Fibroblast of pulmonary artery (primary cell): ENCODE measurements around the gene RPL19.
"Not testable (repeated sequence)": the region's sequence is repeated elsewhere in the genome, so short reads cannot be mapped to it uniquely, and the experiment has no call there.

Experiments
- DNase-seq: peaks from one replicate; pipeline ENCODE4 v3.0.0-alpha.2; 2010; ENCODE audit warnings: low read depth
- H3K4me3 ChIP-seq: replicated peaks from 2 replicates; pipeline ENCODE4 v1.5.1; 2011; ENCODE audit warnings: low read depth, mild to moderate bottlenecking, control low read depth, low read length, moderate library complexity
- TF ChIP-seq, protein P1 (sequence below): IDR thresholded peaks from 2 replicates; pipeline ENCODE4 v1.5.1; 2011; ENCODE audit warnings: mild to moderate bottlenecking, control low read depth, low read length, inconsistent platforms; ENCODE audit errors: missing control alignments

The RPL19 gene

DNA sequence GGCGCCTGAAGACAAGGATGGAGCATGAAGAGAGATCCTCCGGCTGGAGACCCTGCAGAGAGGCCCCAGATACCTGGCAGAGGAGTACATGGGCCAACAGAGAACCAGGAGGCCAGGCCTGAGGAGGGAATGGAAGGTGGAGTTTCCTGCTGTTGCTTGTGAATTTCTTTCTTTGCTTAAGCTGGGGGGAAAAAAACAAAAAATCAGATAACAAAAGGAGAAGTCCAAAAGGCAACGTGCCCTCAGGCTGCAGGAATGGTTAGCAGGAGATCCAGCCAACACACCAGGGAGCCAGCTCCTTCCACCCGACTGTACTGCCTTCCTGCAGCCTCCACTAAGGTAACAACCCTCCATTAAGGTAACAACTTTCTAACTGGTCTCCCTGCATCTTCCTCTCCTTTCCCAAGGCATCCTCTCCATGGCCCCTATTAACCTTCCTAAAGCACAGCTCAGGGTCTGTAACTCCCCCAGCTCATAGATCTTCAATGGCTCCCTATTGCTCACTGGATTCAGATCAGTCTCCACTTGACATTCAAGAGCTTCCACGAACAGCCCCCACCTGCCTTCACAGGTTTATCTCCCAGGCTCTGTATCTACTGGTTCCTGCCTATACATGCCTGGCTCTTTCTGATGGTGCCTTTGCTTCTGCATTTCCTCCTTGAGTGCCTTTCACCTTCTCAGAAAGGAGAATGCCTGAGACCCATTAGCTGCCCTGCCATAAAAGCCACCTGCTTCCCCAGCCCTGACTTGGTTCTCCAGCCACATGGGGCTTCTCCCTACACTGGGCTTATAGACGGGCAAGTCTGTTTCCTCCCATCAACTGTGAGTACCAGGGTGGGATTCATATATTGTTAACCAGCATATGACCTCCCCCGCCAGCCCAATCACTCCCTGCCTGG lies 33.4 kb upstream of the RPL19 start:
- TF ChIP-seq, protein P1, sequence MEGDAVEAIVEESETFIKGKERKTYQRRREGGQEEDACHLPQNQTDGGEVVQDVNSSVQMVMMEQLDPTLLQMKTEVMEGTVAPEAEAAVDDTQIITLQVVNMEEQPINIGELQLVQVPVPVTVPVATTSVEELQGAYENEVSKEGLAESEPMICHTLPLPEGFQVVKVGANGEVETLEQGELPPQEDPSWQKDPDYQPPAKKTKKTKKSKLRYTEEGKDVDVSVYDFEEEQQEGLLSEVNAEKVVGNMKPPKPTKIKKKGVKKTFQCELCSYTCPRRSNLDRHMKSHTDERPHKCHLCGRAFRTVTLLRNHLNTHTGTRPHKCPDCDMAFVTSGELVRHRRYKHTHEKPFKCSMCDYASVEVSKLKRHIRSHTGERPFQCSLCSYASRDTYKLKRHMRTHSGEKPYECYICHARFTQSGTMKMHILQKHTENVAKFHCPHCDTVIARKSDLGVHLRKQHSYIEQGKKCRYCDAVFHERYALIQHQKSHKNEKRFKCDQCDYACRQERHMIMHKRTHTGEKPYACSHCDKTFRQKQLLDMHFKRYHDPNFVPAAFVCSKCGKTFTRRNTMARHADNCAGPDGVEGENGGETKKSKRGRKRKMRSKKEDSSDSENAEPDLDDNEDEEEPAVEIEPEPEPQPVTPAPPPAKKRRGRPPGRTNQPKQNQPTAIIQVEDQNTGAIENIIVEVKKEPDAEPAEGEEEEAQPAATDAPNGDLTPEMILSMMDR = no peak
- no peak for DNase-seq
- no peak overlapping the region for H3K4me3 ChIP-seq

DNA sequence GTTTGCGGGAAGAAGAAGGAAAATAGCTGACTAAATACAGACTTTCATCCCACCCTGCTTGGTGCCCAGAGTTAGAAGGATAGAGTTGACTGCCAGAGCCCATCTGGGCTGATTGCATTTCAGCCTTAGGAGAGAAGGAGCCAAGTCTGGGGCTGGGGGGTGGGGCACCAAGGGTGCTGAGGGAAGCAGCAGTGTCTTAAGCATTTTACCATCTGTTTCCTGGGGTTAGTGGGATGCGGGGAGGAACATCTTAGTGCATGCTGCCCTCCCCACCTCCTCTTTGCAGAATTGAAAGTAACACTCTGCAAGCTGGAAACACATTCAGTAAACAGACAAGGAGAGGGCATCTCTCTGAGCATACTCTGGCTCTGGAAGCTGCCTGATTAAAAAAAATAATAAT lies 32.6 kb upstream of the RPL19 start:
- no peak for DNase-seq
- no peak overlapping the region for H3K4me3 ChIP-seq
- TF ChIP-seq, protein P1 = no peak

GRCh38 chr17:39168503-39168902 lies 31.6 kb upstream of the RPL19 start:
- DNase-seq, H3K4me3 ChIP-seq: not testable (repeated sequence)

GRCh38 chr17:39169101-39169500 lies 31.0 kb upstream of the RPL19 start:
- H3K4me3 ChIP-seq = no peak overlapping the region
- DNase-seq = no peak
- TF ChIP-seq, protein P1 = no peak

GRCh38 chr17:39169518-39169917 lies 30.6 kb upstream of the RPL19 start:
- no peak overlapping the region for H3K4me3 ChIP-seq
- no peak for DNase-seq
- TF ChIP-seq, protein P1 = no peak

GRCh38 chr17:39170109-39170508 lies 30.0 kb upstream of the RPL19 start:
- DNase-seq = no peak
- TF ChIP-seq, protein P1 = no peak
- H3K4me3 ChIP-seq = no peak overlapping the region

DNA sequence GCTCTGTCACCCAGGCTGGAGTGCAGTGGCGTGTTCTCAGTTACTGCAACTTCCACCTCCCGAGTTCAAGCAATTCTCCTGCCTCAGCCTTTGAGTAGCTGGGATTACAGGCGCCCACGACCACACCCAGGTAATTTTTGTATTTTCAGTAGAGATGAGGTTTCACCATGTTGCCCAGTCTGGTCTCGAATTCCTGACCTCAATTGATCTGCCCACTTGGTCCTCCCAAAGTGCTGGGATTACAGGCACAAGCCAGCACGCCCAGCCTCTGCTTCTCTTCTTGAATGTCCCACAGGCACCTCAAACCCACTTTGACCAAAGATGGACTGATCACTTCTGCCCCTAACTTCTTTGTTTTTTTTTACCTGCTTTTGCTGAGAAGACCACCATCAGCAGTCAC lies 29.5 kb upstream of the RPL19 start:
- TF ChIP-seq, protein P1 = no peak
- no peak overlapping the region for H3K4me3 ChIP-seq
- no peak for DNase-seq
